Central memory CD8-positive, alpha-beta T cell (primary cell): Measurements from ENCODE around the gene KY.

Experiments used
- ATAC-seq: fragments of 150-1000 bp; cut with Tn5 transposase; replicated peaks from 2 replicates; pipeline ENCODE4 v1.10.0; 2022; ENCODE audit warnings: mild to moderate bottlenecking, moderate FRiP score, moderate number of reproducible peaks; ENCODE audit not compliant: poor library complexity, severe bottlenecking; ENCODE audit errors: extremely low read depth
- DNase-seq, 2 donors: peaks; one replicate each; pipeline ENCODE4 v3.0.0; 2021; ENCODE audit warnings: low spot score in 2 of 2
- H3K27ac Mint-ChIP-seq: one replicate; pipeline ENCODE4 v1.8.0; 2022; ENCODE audit warnings: low read depth, mild to moderate bottlenecking, moderate library complexity, mixed read lengths
- H3K27me3 Mint-ChIP-seq: one replicate; pipeline ENCODE4 v1.8.0; 2022; ENCODE audit warnings: mixed read lengths
- H3K36me3 Mint-ChIP-seq: one replicate; pipeline ENCODE4 v1.8.0; 2022; ENCODE audit warnings: mild to moderate bottlenecking, moderate library complexity, mixed read lengths; ENCODE audit not compliant: insufficient read depth
- H3K4me1 Mint-ChIP-seq: one replicate; pipeline ENCODE4 v1.8.0; 2022; ENCODE audit warnings: mixed read lengths
- H3K4me3 Mint-ChIP-seq: one replicate; pipeline ENCODE4 v1.8.0; 2022; ENCODE audit warnings: mild to moderate bottlenecking, moderate library complexity, mixed read lengths
- H3K9me3 Mint-ChIP-seq: one replicate; pipeline ENCODE4 v1.8.0; 2022; ENCODE audit warnings: mixed read lengths

Gene KY

GRCh38 chr3:134666052-134666451, 15.2 kb upstream of the KY start:
- DNase-seq, result no peak
- no peak overlapping the region for H3K27ac Mint-ChIP-seq

GRCh38 chr3:134665243-134665642, 14.4 kb upstream of the KY start:
- DNase-seq (no peak), ATAC-seq (no peak)
- Mint-ChIP-seq H3K36me3 (peaks cover 1% of the 10 kb centered on the region), H3K4me3 (no peak overlapping the region), H3K27me3 (peaks cover 12% of the 10 kb centered on the region), H3K4me1 (no peaks in the 10 kb centered on the region), H3K27ac (no peak overlapping the region), H3K9me3 (peaks cover 6% of the 10 kb centered on the region)

More at GRCh38 chr3:134666052-134666451, 15.2 kb upstream of the KY start:
- peaks cover 12% of the 10 kb centered on the region for H3K27me3 Mint-ChIP-seq
- peaks cover 6% of the 10 kb centered on the region for H3K9me3 Mint-ChIP-seq
- H3K36me3 Mint-ChIP-seq, result peaks cover 1% of the 10 kb centered on the region
- no peak for ATAC-seq
- no peak overlapping the region for H3K4me3 Mint-ChIP-seq
- H3K4me1 Mint-ChIP-seq, result no peaks in the 10 kb centered on the region

GRCh38 chr3:134663721-134664456, 13.1 kb upstream of the KY start:
- no peak overlapping the region for H3K4me3 Mint-ChIP-seq
- DNase-seq, result no peak
- H3K36me3 Mint-ChIP-seq, result peaks cover 1% of the 10 kb centered on the region
- no peak for ATAC-seq
- H3K9me3 Mint-ChIP-seq, result peaks cover 6% of the 10 kb centered on the region
- no peak overlapping the region for H3K27ac Mint-ChIP-seq
- H3K27me3 Mint-ChIP-seq, result peaks cover 12% of the 10 kb centered on the region
- H3K4me1 Mint-ChIP-seq, result no peaks in the 10 kb centered on the region

- ATAC-seq, result no peak
- no peaks in the 10 kb centered on the region for H3K36me3 Mint-ChIP-seq
- peaks cover 6% of the 10 kb centered on the region for H3K9me3 Mint-ChIP-seq
- H3K27me3 Mint-ChIP-seq, result peaks cover 11% of the 10 kb centered on the region
- H3K4me3 Mint-ChIP-seq, result no peak overlapping the region
- no peak overlapping the region for H3K27ac Mint-ChIP-seq
- DNase-seq, result no peak
- H3K4me1 Mint-ChIP-seq, result no peaks in the 10 kb centered on the region
Measured at GRCh38 chr3:134660046-134660441, 9.2 kb upstream of the KY start.

- H3K36me3 Mint-ChIP-seq, result no peaks in the 10 kb centered on the region
- ATAC-seq, result no peak
- H3K27ac Mint-ChIP-seq, result no peak overlapping the region
- no peak for DNase-seq
- no peak overlapping the region for H3K4me3 Mint-ChIP-seq
- no peaks in the 10 kb centered on the region for H3K4me1 Mint-ChIP-seq
- peaks cover 6% of the 10 kb centered on the region for H3K9me3 Mint-ChIP-seq
- peaks cover 16% of the 10 kb centered on the region for H3K27me3 Mint-ChIP-seq
Measured at GRCh38 chr3:134659391-134660045, 8.7 kb upstream of the KY start.

- Mint-ChIP-seq H3K36me3 (no peaks in the 10 kb centered on the region), H3K4me1 (no peaks in the 10 kb centered on the region), H3K4me3 (no peak overlapping the region), H3K27ac (no peak overlapping the region), H3K27me3 (peaks cover 26% of the 10 kb centered on the region), H3K9me3 (peaks cover 6% of the 10 kb centered on the region)
- ATAC-seq (no peak), DNase-seq (no peak)
Measured at GRCh38 chr3:134658555-134658954, 7.7 kb upstream of the KY start.

- Mint-ChIP-seq H3K27me3 (peaks cover 30% of the 10 kb centered on the region), H3K36me3 (no peaks in the 10 kb centered on the region), H3K4me1 (no peaks in the 10 kb centered on the region), H3K4me3 (no peak overlapping the region), H3K9me3 (peaks cover 2% of the 10 kb centered on the region), H3K27ac (no peak overlapping the region)
- DNase-seq, result no peak
- ATAC-seq, result no peak
Measured at GRCh38 chr3:134656211-134656800, 5.5 kb upstream of the KY start.

GRCh38 chr3:134655706-134656105, 4.9 kb upstream of the KY start:
- Mint-ChIP-seq H3K4me1 (no peaks in the 10 kb centered on the region), H3K4me3 (no peak overlapping the region), H3K27me3 (peaks cover 30% of the 10 kb centered on the region), H3K9me3 (no peaks in the 10 kb centered on the region), H3K27ac (no peak overlapping the region), H3K36me3 (no peaks in the 10 kb centered on the region)
- ATAC-seq, result no peak
- DNase-seq, result no peak

- H3K9me3 Mint-ChIP-seq, result no peaks in the 10 kb centered on the region
- ATAC-seq, result no peak
- H3K27me3 Mint-ChIP-seq, result peaks cover 30% of the 10 kb centered on the region
- no peak overlapping the region for H3K4me3 Mint-ChIP-seq
- DNase-seq, result no peak
- no peak overlapping the region for H3K27ac Mint-ChIP-seq
- H3K4me1 Mint-ChIP-seq, result no peaks in the 10 kb centered on the region
- no peaks in the 10 kb centered on the region for H3K36me3 Mint-ChIP-seq
Measured at GRCh38 chr3:134654031-134654430, 3.2 kb upstream of the KY start.

GRCh38 chr3:134652886-134653630, 2.2 kb upstream of the KY start:
- DNase-seq, result no peak
- Mint-ChIP-seq H3K27me3 (peaks cover 30% of the 10 kb centered on the region), H3K4me3 (no peak overlapping the region), H3K4me1 (no peaks in the 10 kb centered on the region), H3K36me3 (no peaks in the 10 kb centered on the region), H3K27ac (no peak overlapping the region), H3K9me3 (no peaks in the 10 kb centered on the region)
- ATAC-seq, result no peak

- Mint-ChIP-seq H3K4me1 (no peaks in the 10 kb centered on the region), H3K4me3 (no peak overlapping the region), H3K27ac (no peak overlapping the region), H3K27me3 (peaks cover 30% of the 10 kb centered on the region), H3K36me3 (no peaks in the 10 kb centered on the region), H3K9me3 (no peaks in the 10 kb centered on the region)
- DNase-seq, result no peak
- ATAC-seq, result no peak
Measured at GRCh38 chr3:134652409-134652831, 1.6 kb upstream of the KY start.

GRCh38 chr3:134651347-134652041, 672 bp upstream of the KY start:
- DNase-seq (no peak), ATAC-seq (no peak)
- no peaks in the 10 kb centered on the region for H3K4me1 Mint-ChIP-seq
- peaks cover 30% of the 10 kb centered on the region for H3K27me3 Mint-ChIP-seq
- no peak overlapping the region for H3K27ac Mint-ChIP-seq
- no peaks in the 10 kb centered on the region for H3K9me3 Mint-ChIP-seq
- no peaks in the 10 kb centered on the region for H3K36me3 Mint-ChIP-seq
- no peak overlapping the region for H3K4me3 Mint-ChIP-seq
